GM13977 (cell line): ENCODE data around the gene CLDN15.

Experiments used
- DNase-seq: peaks from one replicate; pipeline ENCODE4 v3.0.0; 2012; ENCODE audit warnings: low spot score
- in situ Hi-C: fragments of 300-500 bp; cut with MboI; formaldehyde crosslinking; loops from one replicate; pipeline ENCODE4 v1.12.0; 2022; ENCODE audit warnings: low sequenced_read_pairs, low pct_unique_long_range_greater_than_20kb, mixed read lengths, inconsistent platforms; ENCODE audit not compliant: unreplicated experiment
- TF ChIP-seq, protein P1 (sequence below): IDR thresholded peaks from 2 replicates; pipeline ENCODE4 v1.5.1; 2012; ENCODE audit warnings: mild to moderate bottlenecking, control low read depth; ENCODE audit not compliant: insufficient read depth; ENCODE audit errors: extremely low read depth, missing control alignments

Gene CLDN15

DNA sequence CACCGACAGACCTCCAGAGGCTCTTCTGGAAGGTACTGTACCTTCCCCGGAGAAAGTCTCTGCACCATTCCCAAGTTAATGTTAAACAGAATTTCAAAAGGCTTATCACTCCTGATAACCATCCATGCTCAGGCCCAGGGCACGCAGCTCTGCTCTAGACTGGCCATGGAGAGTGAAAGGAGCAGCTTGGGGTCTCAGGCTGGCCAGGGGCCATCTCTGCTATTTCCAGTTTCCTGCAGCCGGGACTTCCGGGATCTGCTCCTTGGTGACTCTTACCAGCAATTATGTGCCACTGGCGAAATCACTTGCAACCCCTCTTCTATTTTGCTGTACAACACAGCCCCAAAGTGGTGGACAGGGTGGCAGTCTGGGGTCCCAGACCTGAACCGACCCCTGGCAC lies 6.0 kb downstream of the CLDN15 start:
- no peak for DNase-seq
- TF ChIP-seq, protein P1, sequence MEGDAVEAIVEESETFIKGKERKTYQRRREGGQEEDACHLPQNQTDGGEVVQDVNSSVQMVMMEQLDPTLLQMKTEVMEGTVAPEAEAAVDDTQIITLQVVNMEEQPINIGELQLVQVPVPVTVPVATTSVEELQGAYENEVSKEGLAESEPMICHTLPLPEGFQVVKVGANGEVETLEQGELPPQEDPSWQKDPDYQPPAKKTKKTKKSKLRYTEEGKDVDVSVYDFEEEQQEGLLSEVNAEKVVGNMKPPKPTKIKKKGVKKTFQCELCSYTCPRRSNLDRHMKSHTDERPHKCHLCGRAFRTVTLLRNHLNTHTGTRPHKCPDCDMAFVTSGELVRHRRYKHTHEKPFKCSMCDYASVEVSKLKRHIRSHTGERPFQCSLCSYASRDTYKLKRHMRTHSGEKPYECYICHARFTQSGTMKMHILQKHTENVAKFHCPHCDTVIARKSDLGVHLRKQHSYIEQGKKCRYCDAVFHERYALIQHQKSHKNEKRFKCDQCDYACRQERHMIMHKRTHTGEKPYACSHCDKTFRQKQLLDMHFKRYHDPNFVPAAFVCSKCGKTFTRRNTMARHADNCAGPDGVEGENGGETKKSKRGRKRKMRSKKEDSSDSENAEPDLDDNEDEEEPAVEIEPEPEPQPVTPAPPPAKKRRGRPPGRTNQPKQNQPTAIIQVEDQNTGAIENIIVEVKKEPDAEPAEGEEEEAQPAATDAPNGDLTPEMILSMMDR: no peak

DNA sequence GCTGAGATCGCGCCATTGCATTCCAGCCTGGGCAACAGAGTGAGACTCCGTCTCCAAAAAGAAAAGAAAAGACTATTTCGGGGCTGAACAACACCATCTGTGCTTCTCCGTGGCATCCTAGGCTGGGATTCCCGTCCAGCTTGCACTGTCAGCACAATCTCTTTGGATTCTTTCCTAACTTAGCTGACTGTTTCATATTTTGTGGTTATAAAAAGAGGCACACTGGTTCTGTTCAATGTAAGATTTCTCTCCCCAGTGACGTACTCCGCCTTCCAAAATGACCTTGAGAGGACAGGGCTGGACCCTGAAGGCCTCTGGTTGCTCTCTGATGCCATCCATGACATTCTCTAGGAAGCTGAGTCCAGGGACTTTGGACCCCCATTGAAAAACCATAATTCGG lies 10.9 kb downstream of the CLDN15 start:
- DNase-seq: no peak
- in situ Hi-C loops: no loop called here
- TF ChIP-seq, protein P1: no peak

More for the DNA sequence above, 6.0 kb downstream of the CLDN15 start:
- in situ Hi-C loops: no loop called here

DNA sequence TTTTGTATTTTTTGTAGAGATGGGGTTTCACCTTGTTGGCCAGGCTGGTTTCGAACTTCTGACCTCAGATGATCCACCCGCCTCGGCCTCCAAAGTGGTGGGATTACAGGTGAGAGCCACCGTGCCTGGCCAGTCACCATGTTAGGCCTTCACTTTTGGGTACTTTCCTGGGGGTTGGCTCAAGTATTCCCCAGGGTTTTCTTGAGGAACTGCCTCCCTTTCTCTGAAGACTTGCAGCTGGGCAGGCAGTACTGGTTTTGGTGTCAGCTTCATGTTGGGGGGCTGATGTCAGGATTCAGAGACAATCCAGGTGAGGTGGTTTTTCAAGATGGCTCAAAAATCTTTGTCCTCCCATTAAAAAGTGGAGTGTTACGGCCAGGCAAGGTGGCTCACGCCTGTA lies 12.0 kb downstream of the CLDN15 start:
- DNase-seq: no peak
- in situ Hi-C loops: no loop called here
- TF ChIP-seq, protein P1: no peak

DNA sequence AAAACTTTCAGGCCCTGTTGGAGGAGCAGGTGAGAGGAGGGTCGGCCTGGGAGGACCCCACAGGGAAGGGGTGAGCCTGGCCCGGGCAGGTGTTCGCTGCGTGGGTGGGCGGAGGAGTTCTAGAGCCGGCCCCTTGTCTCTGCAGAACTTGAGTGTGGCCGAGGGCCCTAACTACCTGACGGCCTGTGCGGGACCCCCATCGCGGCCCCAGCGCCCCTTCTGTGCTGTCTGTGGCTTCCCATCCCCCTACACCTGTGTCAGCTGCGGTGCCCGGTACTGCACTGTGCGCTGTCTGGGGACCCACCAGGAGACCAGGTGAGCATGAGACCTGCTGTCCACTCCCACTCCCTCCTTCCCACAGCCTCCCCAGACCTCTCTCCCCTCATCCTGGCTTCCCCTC lies 14.1 kb downstream of the CLDN15 start:
- in situ Hi-C loops: no loop called here
- TF ChIP-seq, protein P1: no peak
- DNase-seq: no peak

DNA sequence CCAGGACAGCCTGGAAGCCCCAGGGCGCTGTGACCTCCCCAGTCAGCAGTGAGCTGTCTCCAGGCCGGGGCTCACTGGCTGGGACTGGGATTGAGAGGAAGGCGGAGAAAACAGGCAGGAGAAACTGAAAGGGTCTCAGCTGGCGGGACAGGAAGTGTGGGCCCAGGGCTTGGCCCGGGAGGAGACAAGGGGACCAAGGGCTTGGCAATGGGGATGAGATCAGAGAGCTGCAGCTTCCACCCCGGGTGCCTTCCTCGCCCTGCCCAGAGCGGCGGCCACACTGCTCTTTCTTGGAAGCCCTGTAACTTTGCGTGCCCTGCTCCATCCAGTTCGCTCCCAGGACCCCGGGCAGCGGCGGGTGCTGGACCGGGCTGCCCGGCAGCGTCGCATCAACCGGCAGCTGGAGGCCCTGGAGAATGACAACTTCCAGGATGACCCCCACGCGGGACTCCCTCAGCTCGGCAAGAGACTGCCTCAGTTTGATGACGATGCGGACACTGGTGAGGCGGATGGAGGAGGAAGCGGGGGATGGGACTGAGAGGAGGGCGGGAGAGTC lies 15.2 kb downstream of the CLDN15 start:
- no peak for DNase-seq
- in situ Hi-C loops: no loop called here
- TF ChIP-seq, protein P1: no peak

DNA sequence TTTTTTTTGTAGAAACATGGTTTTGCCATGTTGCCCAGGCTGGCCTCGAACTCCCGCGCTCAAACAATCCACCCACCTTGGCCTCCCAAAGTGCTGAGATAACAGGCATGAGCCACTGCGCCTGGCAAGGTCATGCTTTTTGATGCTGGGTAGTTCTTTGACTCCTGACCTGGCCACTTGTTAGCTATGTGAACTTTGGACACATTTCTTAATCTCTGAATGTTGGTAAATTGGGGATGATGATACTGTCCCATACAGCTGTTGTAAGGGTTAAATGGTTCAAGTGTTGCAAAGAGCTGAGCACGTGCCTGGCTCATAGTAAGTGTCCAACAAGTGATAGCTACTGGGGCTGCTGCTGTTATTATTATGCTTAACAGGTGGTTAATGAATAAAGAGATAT lies 17.3 kb downstream of the CLDN15 start:
- no peak for DNase-seq
- TF ChIP-seq, protein P1: no peak
- in situ Hi-C loops: no loop called here
